RPMI7951 (cell line): ENCODE data around the gene DYNC2H1. TPM values are rescaled to one million over a fixed set of nuclear protein-coding genes. Genes with fewer than 3 reads are reported as not detected.
"Not testable (repeated sequence)": the region's sequence is repeated elsewhere in the genome, so short reads cannot be mapped to it uniquely, and the experiment has no call there.

ENCODE experiments used
- DNase-seq: peaks from one replicate; pipeline ENCODE4 v3.0.0-alpha.2; 2012; ENCODE audit warnings: low read depth
- total RNA-seq: library from RNA; depleted of rRNA; stranded (reverse); fragments of >200 nt; shearing (Covaris generic); gene quantifications from 2 replicates; pipeline ENCODE4 v1.2.3, GENCODE V29; 2014

Gene DYNC2H1
- total RNA-seq, 1 experiment from 2014 or later, result 18.5 TPM

DNA sequence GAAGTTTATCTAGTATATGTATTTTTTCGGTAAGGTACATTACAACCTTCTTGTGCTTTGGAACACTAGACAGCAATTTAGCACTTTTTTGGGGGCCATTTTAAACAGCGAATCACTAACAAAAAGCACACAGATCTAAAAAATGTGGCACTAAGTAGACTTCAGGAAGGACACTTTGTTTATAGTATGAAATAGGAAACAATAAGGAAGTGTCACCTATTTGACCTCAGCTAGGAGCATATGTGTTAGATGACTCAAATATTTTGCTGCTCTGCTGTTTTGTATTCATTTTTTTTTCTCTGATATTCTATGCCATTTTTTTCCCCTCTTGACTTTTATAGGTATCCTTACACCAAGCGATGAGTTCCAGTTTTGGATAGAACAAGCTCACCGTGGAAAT is 5.6 kb downstream of the DYNC2H1 start:
- no peak for DNase-seq

DNA sequence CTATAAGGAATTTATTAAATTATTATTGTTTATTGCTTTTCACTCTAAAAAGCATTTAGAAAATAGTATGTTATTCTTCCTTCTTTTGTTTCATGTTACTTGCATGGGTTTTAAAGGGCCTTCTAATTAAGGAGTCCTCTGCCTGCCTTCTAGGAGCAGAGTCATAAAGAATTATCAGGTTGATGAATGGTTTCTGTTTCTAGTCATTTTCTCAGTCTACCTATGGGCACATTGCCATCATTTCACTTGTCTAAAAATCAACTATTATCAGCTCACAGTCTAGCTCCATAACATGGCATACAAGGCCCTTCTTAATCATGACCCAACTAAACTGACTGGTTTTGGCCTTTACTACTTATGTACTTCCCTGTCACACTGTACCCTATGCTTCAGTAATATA is 16.2 kb downstream of the DYNC2H1 start:
- DNase-seq, result no peak

DNA sequence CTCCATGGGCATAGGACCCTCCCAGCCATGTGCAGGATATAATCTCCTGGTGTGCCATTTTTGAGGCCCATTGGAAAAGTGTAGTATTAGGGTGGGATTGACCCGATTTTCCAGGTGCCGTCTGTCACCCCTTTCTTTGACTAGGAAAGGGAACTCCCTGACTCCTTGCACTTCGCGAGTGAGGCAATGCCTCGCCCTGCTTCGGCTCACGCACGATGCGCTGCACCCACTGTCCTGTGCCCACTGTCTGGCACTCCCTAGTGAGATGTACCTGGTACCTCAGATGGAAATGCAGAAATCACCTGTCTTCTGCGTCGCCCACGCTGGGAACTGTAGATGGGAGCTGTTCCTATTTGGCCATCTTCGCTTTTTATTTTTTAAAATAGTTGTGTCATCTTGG is 32.8 kb downstream of the DYNC2H1 start:
- DNase-seq, result not testable (repeated sequence)

DNA sequence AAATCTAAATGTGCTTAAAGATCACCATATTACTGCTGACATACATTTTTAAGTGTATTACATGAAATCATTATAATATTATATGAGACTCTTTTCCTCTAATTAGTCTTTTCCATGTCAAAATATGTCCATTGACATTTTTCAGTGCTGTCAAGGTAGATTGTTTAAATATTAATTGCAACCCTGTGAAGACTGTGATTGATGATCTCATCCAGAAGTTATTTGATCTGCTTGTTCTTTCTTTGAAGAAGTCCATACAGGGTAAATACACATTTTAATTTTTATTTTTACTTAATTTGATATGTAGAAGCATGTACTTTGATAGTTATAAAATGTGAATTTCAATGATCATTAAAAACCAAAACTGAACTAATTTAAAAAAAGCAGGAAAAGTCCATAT is 38.4 kb downstream of the DYNC2H1 start:
- DNase-seq, result no peak

DNA sequence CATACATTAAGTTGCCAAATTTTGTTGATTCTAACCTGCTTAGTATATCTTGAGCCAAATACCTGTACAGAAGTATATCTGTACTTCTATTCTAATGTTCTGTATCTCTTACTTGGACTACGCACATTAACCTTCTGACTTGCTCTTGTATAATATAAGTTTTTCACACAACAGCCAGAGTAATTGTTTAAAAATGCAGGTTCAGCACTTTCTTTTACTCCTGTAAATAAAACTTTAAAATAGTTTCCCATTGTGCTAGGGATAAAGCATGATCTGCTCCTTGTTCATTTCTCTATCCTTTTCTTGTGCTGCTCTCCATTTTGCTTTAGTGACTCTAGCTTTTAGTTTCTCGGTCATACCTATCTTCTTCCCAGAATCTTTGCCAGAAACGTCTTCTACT is 48.3 kb downstream of the DYNC2H1 start:
- no peak for DNase-seq

DNA sequence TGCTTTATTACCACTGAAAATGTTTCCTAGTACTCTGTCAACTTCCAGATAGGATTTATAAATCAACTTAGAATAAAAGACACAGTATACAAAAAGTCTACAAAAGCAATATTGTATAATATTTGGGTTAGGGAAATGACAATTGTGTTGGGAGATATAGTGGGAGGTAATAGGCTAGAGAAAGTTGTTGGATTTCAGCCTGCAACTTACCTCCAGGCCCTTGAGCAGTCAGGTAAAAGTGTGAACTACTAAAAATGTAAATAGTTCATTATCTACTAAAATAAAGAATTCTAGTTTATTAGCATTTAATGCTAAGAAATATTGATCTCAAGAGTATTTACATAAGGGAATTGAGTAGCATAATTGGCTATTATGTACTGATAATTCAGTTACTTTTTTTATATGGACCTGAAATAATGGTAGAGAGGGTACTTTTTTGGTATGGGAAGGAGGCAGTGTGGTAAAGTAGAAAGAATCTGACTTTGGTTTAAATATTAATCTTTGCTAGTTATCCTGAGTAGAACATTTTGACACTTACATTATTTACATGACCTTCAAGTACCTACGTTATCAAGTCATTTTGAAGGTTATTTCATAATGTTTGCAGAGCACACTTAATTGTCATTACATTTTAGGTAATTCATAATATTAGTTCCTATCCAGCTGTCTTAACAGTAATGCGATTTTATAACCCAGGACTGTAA is 55.0 kb downstream of the DYNC2H1 start:
- DNase-seq, result no peak

DNA sequence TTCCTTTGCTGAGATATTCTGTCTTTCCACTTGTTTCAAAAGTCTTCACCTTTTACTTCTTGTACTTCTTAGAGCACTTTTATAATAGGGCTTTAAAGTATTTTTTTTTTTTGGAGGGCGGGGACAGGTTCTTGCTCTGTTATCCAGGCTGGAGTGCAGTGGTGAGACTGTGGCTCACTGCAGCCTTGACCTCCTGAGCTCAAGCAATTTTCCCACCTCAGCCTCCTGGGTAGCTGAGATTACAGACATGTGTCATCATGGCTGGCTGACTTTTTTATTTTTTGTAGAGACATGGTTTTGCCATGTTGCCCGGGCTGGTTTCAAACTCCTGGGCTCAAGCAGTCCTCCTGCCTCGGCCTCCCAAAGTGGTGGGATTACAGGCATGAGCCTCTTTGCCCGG is 57.9 kb downstream of the DYNC2H1 start:
- DNase-seq, result no peak

DNA sequence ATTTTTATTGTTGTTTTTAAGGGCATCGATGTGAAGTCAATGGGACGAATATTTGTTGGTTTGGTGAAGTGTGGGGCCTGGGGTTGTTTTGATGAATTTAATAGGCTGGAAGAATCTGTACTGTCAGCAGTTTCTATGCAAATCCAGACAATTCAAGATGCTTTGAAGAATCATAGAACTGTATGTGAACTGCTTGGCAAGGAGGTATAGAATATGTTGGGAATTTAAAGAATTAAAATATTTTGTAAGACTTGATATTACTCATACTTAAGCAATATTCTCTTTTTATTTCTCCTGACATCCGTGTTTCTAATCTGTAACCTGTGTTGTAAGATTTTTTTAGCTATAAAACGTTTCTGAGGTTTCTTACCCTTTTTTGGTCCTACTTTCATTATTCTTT is 61.6 kb downstream of the DYNC2H1 start:
- DNase-seq, result no peak

DNA sequence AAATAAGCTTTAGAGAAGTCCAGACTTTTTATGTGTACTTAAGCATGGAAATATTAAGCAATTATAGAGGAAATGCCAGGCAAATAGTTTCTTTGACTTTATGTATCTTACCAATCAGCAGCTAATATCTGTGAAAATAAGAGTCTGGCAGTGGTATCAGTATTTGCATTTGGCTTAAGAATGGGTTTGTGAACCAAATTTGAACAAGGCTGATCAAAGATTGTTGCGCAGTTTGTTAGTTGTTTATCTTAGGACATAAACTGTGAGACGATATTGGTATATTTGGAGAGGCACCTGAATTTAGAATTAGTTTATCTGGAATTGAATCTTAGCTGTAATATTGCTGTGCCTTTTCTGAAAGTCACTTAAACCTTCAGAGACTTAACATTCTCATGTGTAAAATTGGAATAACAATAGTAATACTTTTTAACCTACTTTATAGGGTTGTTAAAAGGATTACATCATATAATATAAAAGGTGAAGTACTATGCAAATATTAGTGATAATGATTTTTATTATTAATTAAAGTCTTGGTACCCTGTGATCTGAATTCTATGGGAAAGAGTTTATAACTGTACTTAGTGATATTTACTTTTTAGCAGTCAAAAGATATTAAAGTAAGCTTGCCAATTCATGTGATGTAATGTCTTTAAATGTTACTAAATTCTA is 66.4 kb downstream of the DYNC2H1 start:
- no peak for DNase-seq

DNA sequence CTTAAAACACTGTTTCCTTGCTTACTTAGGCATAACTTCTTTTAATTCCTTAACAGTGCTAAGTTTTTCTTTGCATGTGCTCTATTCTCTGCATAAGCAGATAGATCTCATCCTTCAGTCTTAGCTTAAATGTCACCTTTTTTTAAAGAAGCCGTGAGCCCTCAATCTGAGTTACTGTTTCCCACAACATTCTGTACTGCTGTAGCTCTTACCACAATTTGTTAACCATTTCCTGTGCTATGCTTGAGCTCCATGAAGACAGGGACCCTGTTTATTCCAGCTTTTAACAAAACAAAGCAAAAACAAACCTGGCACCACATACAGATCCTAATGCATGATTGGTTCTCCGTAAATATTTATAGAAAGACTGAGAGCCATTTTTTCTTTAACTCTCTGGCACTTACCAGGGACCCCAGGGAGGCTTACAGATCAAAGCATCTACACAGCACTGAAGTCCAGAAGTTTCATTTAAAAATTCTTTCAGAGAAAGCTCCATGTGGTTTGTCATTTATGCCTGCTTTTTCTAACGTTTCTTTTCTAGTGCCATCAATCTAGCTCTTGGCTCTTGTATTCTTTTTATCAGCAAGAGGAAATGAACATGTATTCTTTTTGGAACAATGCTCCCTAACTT is 74.9 kb downstream of the DYNC2H1 start:
- DNase-seq, result no peak

DNA sequence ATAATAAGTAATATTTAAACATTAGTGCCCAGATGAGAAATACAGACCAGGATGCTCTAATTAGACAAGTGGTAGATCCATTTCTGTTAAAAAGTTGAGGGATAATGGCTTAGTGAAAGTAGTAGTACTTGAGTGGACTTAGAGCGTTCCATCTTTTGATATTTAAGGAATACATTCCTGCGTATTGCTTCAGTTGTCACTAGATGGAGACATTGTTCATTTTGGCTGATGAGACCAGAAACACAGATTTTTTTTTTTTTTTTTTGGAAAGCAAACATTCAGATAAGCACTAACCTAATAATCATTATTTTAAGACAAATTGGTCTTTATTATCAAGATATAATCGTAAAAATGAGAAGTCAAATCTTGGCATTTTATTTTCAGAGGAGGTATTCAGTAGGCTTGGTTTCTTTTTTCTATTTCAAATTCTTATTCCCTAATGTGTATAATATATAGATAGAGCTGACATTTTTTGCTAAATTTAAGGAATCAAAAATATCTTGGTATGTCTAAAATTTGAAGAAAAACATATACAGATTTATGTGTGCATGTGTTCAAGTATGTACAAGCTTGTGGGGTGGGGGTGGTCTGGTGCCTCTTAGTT is 92.9 kb downstream of the DYNC2H1 start:
- DNase-seq, result peak; percentile 43

DNA sequence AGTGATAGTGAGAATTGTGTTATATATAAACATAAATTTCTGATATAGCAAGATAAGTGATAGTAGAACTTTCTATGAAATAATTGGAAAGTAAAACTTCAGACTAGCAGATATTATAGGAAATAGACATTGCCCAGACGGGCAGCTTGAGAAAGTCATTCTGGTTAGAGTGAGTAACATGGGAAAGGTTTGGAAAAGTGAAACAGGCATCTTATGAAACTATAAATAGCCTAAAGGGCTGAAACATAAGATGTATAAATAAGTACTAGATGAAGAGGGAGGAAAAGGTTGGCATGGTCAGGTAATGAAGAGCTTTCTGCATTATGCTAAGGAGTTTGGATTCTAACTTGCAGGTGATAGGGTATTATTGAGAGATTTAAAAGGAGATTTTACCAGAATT is 101.3 kb downstream of the DYNC2H1 start:
- DNase-seq, result no peak

DNA sequence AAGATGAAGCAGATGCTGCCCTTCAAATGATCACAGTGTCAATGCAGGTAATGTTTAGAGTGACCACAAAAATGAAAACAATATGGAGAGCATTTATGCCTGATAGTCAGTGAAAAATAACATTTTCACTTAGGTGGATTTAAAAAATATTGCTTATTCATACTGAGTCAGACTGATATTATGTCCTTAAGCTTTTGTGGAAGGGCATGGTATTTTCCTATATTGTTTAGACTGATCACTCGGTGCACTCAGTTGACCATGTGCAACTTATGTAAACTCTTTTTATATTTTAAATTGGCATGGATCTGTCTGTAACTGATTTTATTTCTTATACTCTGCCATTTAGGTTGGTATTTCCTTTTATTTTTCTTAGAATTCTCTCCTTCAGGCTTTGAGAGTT is 106.6 kb downstream of the DYNC2H1 start:
- no peak for DNase-seq

DNA sequence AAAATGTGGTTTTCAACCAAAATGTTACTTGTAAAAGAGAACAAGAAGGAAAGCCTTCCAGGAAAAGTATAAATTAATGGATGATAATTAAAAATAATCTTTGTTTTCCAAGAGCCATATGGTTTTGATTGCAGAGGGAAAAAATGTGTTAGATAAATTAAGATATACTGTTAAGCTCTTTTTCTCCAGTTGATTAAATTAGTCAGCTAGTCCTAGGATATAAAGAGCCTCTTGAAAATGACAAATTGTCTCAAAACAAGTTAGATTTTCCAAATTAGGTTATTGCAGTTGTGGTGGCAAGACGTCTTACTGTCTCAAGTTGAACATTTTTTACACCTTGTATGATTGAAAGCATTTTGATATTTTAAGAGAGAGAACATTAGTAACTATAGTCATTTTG is 110.9 kb downstream of the DYNC2H1 start:
- DNase-seq, result no peak

DNA sequence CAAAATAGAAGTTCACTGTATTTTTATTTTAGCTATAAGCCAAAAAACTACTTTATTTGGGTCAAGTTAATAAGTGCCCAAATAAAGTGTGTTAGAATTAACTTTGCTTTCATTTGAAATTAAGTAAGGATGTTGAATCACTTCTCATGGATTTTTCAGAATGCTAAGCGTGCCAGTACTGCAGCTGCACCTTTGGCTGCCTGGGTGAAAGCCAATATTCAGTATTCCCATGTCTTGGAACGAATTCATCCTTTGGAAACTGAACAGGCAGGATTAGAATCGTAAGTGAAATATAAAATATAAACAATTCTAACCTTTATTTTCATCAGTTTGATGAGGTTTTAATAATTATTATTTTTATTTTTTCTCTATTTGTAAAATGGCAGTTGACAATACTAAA is 113.6 kb downstream of the DYNC2H1 start:
- DNase-seq, result no peak

DNA sequence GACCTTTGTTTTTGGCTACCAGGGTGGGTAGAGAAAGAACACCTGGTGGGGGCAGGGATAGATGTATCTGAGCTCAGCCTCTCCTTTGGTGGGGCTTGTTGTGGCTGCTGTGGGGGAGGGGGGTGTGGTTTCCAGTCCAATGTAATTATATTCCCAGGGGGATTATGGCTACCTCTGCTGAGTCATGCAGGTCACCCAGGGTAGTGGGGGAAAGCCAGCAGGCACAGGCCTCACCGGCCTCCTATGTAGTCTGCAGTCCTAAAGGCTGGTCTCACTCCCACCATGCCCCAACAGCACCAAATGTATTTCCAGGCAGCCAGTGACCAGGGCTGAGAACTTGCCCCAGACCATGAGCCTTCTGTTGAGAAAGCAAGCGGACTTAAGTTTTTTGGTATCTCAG is 119.6 kb downstream of the DYNC2H1 start:
- no peak for DNase-seq

DNA sequence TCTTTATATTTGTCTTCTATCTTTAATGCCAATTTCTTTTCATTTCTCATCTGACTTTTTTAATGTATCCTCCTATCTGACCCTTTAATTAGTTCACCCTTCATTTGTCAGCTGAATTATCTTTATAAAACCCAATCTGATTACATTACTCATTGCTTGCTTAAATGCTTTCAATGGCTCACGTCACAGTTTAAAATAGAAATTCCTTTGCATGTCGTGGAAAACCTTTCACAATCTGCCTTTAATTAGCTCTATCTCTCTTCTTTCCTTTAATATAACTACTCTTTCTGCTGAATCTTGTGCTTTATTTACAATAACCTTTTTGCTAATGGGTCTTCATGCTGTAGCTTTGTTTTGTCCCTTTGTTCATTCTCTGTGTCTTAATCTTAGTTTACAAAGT is 125.7 kb downstream of the DYNC2H1 start:
- DNase-seq, result peak; percentile 28

DNA sequence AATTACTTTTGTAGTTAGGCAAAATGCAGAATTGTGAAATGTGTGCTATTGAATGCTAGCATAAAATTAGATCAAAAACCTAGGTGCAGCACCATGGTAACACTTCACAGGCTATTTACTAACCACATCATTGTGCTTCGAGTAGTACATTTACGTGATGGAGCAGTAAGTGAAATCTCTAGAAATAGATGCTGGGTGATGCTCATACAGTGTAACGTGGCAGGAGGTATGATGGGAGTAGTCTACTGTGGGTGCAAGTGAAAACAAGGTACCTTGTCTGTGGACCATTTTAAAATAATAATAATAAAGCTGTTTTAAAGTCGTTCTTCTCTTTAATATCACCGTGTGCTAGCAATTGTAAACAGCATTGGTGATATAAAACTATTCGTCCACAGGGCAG is 132.3 kb downstream of the DYNC2H1 start:
- no peak for DNase-seq

DNA sequence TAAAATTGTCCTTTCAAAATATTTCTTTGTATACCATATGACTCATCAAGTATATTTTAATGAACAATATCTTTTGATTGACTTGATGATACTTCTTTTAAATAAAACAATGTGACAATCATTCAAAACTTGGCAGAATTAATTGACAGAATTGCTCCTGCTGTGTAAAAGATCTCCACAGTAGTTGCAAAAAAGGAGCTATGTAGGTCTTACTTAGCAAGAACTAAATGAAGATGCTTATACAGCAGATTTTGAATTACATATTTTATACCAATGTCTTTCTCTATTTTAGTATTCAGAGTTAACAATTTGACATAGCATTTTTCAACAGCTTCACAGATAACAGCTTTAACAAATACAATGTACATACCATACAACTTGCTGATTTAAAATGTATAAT is 144.9 kb downstream of the DYNC2H1 start:
- no peak for DNase-seq

DNA sequence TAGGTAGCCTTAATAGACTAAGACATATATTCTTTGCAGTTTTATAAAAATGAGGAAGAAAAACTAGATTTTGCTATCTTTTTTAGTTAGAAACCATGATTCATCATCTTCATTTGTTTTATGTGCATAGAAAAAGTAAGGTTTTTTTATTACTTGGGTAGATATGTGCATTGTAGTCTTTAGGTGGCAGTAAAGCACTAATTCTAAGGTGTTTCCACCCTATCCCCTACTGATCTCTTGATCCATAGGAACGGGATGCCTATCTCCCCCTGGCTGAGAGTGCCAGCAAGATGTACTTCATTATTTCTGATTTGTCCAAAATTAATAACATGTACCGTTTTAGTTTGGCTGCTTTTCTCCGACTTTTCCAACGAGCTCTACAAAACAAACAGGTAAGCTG is 148.1 kb downstream of the DYNC2H1 start:
- peak; percentile 21 for DNase-seq

DNA sequence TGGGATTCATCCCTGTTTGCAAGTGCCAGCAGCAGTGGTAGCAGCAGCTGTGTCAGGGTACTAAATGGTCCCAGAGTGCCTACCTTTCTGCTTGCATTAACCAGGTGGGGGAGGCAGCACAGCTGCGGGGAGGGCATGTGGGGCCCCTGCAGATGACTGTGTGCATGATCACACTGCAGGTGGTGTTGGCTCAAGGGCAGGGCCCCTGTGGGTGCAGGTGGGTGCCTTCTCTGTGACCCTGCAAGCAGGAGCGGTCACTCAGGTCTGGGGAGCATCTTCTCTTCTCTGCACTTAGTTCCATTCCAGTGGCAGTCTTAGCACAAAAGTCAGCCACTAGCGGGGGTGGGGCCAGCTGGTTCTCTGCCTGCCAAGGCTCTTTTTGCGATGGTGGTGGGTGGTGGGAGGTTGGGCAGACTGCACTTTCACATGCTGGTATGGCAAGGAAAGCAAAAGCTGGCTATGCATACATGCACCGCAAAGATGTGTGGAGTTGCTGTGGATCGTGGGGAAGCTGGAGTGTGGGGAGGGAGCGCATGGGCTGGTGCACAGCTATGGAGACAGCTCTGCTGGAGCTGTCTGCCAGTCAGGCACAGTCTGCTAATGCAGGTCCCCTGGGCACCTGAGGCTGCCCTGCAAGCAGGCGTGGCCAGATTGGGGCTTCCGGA is 157.1 kb downstream of the DYNC2H1 start:
- no peak for DNase-seq

DNA sequence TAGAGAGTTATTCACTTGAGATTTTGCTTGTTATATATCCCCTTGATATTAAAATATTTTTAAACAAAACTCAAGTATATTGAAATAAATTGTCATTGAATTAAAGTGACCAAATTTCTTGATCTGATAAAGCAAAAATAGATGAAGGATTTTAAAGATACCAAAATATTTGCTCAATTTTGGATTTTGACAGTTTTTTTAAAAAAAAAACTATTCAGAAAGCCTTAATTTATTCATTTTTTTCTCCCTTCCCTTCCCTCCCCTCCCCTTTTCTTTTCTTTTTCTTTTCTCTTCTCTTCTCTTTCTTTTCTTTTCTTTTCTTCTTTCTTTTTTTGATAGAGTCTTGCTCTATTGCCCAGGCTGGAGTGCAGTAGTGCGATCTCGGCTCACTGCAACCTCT is 163.7 kb downstream of the DYNC2H1 start:
- no peak for DNase-seq
